IMR-90 (cell line): Measurements from ENCODE around the gene ERMARD. TPM values are rescaled to one million over a fixed set of nuclear protein-coding genes. Genes with fewer than 3 reads are reported as not detected.

Experiments
- ATAC-seq: fragments of 200-7000 bp; cut with Tn5 transposase; 2 replicates; pipeline ENCODE4 v1.9.1; 2020; ENCODE audit warnings: low read depth, mild to moderate bottlenecking, moderate library complexity
- BruUV-seq: library from RNA; stranded (reverse); fragments of 400-500 nt; replicated peaks from 2 replicates; lab custom pipeline; 2021; lab: Mats Ljungman, UMichigan
- CTCF ChIA-PET: fragments of 300-600 bp; formaldehyde crosslinking; extraction: SDS; loops from one replicate; lab custom pipeline; 2021; ENCODE audit warnings: antibody characterized with exemption; lab: Yijun Ruan, JAX
- POLR2A ChIA-PET: fragments of 300-600 bp; sonication (Branson Sonifier 250); formaldehyde crosslinking; loops from one replicate; lab custom pipeline; 2022; ENCODE audit warnings: antibody characterized with exemption; ENCODE audit not compliant: unreplicated experiment; lab: Charles Lee
- DNase-seq: peaks from one replicate; pipeline ENCODE4 v3.0.0; 2013
- H2AFZ ChIP-seq: replicated peaks from 2 replicates; pipeline ENCODE3; 2013; ENCODE audit warnings: low read length, mild to moderate bottlenecking; ENCODE audit not compliant: poor library complexity
- H2AK5ac ChIP-seq: 2 replicates; pipeline ENCODE4 v1.6.1; 2013; ENCODE audit warnings: low read depth, low read length, inconsistent platforms
- H2AK9ac ChIP-seq: replicated peaks from 2 replicates; pipeline ENCODE3; 2013; ENCODE audit warnings: mild to moderate bottlenecking, low read depth, low read length, moderate library complexity; ENCODE audit not compliant: poor library complexity
- H2BK120ac ChIP-seq: 2 replicates; pipeline ENCODE4 v1.6.1; 2013; ENCODE audit warnings: low read depth, low read length, inconsistent platforms
- H2BK15ac ChIP-seq: 3 replicates; pipeline ENCODE4 v1.6.1; 2013; ENCODE audit warnings: low read depth, low read length, inconsistent platforms
- H2BK20ac ChIP-seq: 2 replicates; pipeline ENCODE4 v1.6.1; 2013; ENCODE audit warnings: low read depth, mild to moderate bottlenecking, inconsistent platforms, low read length, moderate library complexity
- H2BK5ac ChIP-seq: 2 replicates; pipeline ENCODE4 v1.6.1; 2013; ENCODE audit warnings: mild to moderate bottlenecking, low read depth, low read length, inconsistent platforms; ENCODE audit not compliant: poor library complexity, severe bottlenecking
- H3K14ac ChIP-seq: replicated peaks from 2 replicates; pipeline ENCODE4 v1.6.1; 2013; ENCODE audit warnings: low read depth, low read length, inconsistent platforms
- H3K18ac ChIP-seq: 2 replicates; pipeline ENCODE4 v1.6.1; 2013; ENCODE audit warnings: low read depth, low read length, control low read depth
- H3K23ac ChIP-seq: 2 replicates; pipeline ENCODE4 v1.6.1; 2013; ENCODE audit warnings: low read depth, low read length, inconsistent platforms
- H3K27ac ChIP-seq: 2 replicates; pipeline ENCODE4 v1.5.1; 2013; ENCODE audit warnings: mild to moderate bottlenecking, control low read depth, low read length; ENCODE audit not compliant: insufficient read depth
- H3K27me3 ChIP-seq: 2 replicates; pipeline ENCODE4 v1.6.1; 2013; ENCODE audit warnings: low read length; ENCODE audit not compliant: control insufficient read depth, insufficient read depth
- H3K36me3 ChIP-seq: 2 replicates; pipeline ENCODE4 v1.6.1; 2013; ENCODE audit warnings: low read length, mixed read lengths; ENCODE audit not compliant: control insufficient read depth, insufficient read depth
- H3K4ac ChIP-seq: 2 replicates; pipeline ENCODE4 v1.6.1; 2013; ENCODE audit warnings: low read depth, low read length, inconsistent platforms
- H3K4me1 ChIP-seq: 2 replicates; pipeline ENCODE4 v1.6.1; 2013; ENCODE audit warnings: low read length, mixed read lengths; ENCODE audit not compliant: control insufficient read depth, insufficient read depth
- H3K4me2 ChIP-seq: 2 replicates; pipeline ENCODE4 v1.6.1; 2013; ENCODE audit warnings: low read depth, mild to moderate bottlenecking, control low read depth, low read length, moderate library complexity
- H3K4me3 ChIP-seq: 2 replicates; pipeline ENCODE4 v1.5.1; 2013; ENCODE audit warnings: low read depth, mild to moderate bottlenecking, control low read depth, low read length, moderate library complexity; ENCODE audit not compliant: insufficient read depth
- H3K56ac ChIP-seq: 2 replicates; pipeline ENCODE4 v1.6.1; 2013; ENCODE audit warnings: low read length, inconsistent platforms; ENCODE audit not compliant: insufficient read depth; ENCODE audit errors: extremely low read depth
- H3K79me1 ChIP-seq, 2 experiments: 2 replicates each; pipeline ENCODE4 v1.6.1; 2013; ENCODE audit warnings: low read length in 2 of 2, inconsistent platforms in 1 of 2, low read depth in 1 of 2
- H3K9ac ChIP-seq: 2 replicates; pipeline ENCODE4 v1.6.1; 2013; ENCODE audit warnings: low read depth, low read length, control low read depth
- H3K9me1 ChIP-seq: 2 replicates; pipeline ENCODE4 v1.6.1; 2013; ENCODE audit warnings: low read length, inconsistent platforms; ENCODE audit not compliant: insufficient read depth
- H3K9me3 ChIP-seq: 2 replicates; pipeline ENCODE4 v1.6.1; 2013; ENCODE audit warnings: low read length; ENCODE audit not compliant: control insufficient read depth, insufficient read depth
- H4K20me1 ChIP-seq: 2 replicates; pipeline ENCODE4 v1.6.1; 2013; ENCODE audit warnings: low read length, inconsistent platforms; ENCODE audit not compliant: insufficient read depth
- H4K5ac ChIP-seq: 2 replicates; pipeline ENCODE4 v1.6.1; 2013; ENCODE audit warnings: mild to moderate bottlenecking, low read depth, low read length, control low read depth
- H4K8ac ChIP-seq, 2 experiments: 2 replicates each; pipeline ENCODE4 v1.6.1; 2013; ENCODE audit warnings: low read depth in 2 of 2, low read length in 2 of 2, control low read depth in 1 of 2, inconsistent platforms in 1 of 2
- H4K91ac ChIP-seq: 2 replicates; pipeline ENCODE4 v1.6.1; 2013; ENCODE audit warnings: low read depth, low read length, inconsistent platforms; ENCODE audit not compliant: insufficient read depth
- BHLHE40 ChIP-seq: fragments of 150-350 bp; IDR thresholded peaks from 2 replicates; pipeline ENCODE4 v1.6.1; 2016; ENCODE audit warnings: mild to moderate bottlenecking, low read depth, low read length
- CEBPB ChIP-seq: IDR thresholded peaks from 2 replicates; pipeline ENCODE4 v1.6.1; 2012; ENCODE audit warnings: low read depth, low read length, improper control_type of control experiment
- MAFK ChIP-seq: IDR thresholded peaks from 2 replicates; pipeline ENCODE4 v1.6.1; 2012; ENCODE audit warnings: low read depth, low read length, improper control_type of control experiment
- MXI1 ChIP-seq: IDR thresholded peaks from 2 replicates; pipeline ENCODE4 v1.6.1; 2012; ENCODE audit warnings: low read depth, mild to moderate bottlenecking, low read length, moderate library complexity, borderline replicate concordance
- NFE2L2 ChIP-seq: fragments of 150-350 bp; IDR thresholded peaks from 2 replicates; pipeline ENCODE4 v1.6.1; 2016; ENCODE audit warnings: low read depth, mild to moderate bottlenecking, low read length
- POLR2A ChIP-seq: IDR thresholded peaks from 2 replicates; pipeline ENCODE4 v1.6.1; 2012; ENCODE audit warnings: mild to moderate bottlenecking, low read depth, low read length
- RAD21 ChIP-seq: IDR thresholded peaks from 2 replicates; pipeline ENCODE4 v1.6.1; 2012; ENCODE audit warnings: low read length, improper control_type of control experiment
- RFX5 ChIP-seq: IDR thresholded peaks from 2 replicates; pipeline ENCODE4 v1.8.0; 2012; ENCODE audit warnings: low read depth, mild to moderate bottlenecking, low read length, moderate library complexity
- SMC3 ChIP-seq: fragments of 150-350 bp; IDR thresholded peaks from 2 replicates; pipeline ENCODE4 v1.6.1; 2016; ENCODE audit warnings: low read depth, mild to moderate bottlenecking, antibody characterized with exemption, low read length, moderate library complexity
- WGBS, 2 experiments: methylation state at CpG; one replicate each; pipeline versions ENCODE4 v1.1.5 to v1.1.7; 2013; ENCODE audit warnings: missing lambda C conversion rate in 2 of 2; ENCODE audit not compliant: insufficient read length in 1 of 2; ENCODE audit errors: extremely low coverage in 2 of 2; 5-methylcytosine and 5-hydroxymethylcytosine counted together
- dilution Hi-C: fragments of 300-500 bp; cut with HindIII; formaldehyde crosslinking; loops from one replicate; pipeline ENCODE4 v1.14.3; 2018; ENCODE audit warnings: low sequenced_read_pairs; ENCODE audit not compliant: unreplicated experiment
- in situ Hi-C: fragments of 300-500 bp; cut with MboI; formaldehyde crosslinking; loops from 3 replicates; pipeline ENCODE4 v1.14.3; 2019; ENCODE audit warnings: low sequenced_read_pairs, inconsistent platforms, mixed read lengths
- intact Hi-C: fragments of 100-400 bp; cut with micrococcal nuclease; formaldehyde crosslinking; loops from 2 replicates; pipeline ENCODE4 v1.10.0; 2022
- polyA plus RNA-seq, 3 experiments: library from polyadenylated mRNA; depleted of rRNA; stranded (reverse); fragments of >200 nt; gene quantifications; 2 replicates each; pipeline ENCODE4 v1.2.3, GENCODE V29; 2012; ENCODE audit warnings: low replicate concordance in 1 of 3
- total RNA-seq: library from RNA; depleted of rRNA; stranded (reverse); fragments of >200 nt; gene quantifications from 2 replicates; pipeline ENCODE4 v1.2.3, GENCODE V29; 2012
- TF ChIP-seq, protein P1 (sequence below): fragments of 150-350 bp; IDR thresholded peaks from 2 replicates; pipeline ENCODE4 v1.6.1; 2016; ENCODE audit warnings: low read depth, mild to moderate bottlenecking, low read length, moderate library complexity, borderline replicate concordance
- TF ChIP-seq, protein P2 (sequence below): conservative IDR thresholded peaks from 2 replicates; pipeline ENCODE4 v1.5.1; 2012; ENCODE audit warnings: mild to moderate bottlenecking, low read depth, low read length, improper control_type of control experiment
- TF ChIP-seq, protein P3 (sequence below): fragments of 150-350 bp; IDR thresholded peaks from 2 replicates; pipeline ENCODE4 v1.6.1; 2017; ENCODE audit warnings: mild to moderate bottlenecking, antibody characterized with exemption, low read length, low read depth

ERMARD gene
- total and polyA plus RNA-seq, 2 of the 4 experiments (the other 2 are of a cell fraction): 15.1 to 25.4 TPM

DNA sequence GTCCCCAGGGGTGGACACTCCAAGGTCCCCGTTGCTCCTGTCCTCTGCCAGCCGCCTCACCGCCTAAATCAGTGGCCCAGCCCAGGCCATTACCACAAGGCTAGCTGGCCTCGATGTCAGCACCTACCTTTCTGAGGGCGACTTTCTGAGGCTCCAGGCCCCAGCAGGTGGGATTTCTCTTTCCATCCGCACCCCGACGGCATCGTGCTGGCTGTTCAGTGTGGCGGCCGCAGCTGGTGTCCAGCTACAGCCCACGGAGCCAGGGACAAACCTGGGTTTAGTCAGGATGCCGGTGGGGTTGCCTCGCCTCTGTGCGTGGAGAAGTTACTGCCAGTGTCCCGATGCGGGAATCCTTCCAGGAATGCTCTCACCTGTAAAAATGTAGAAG is 60.8 kb downstream of the ERMARD start:
- in situ Hi-C loops: no loop called here

More for the DNA sequence above, 60.8 kb downstream of the ERMARD start:
- Histone ChIP-seq H3K27me3 (peaks cover 12% of the 10 kb centered on the region; the same call in 1 of the 2 replicates), H3K9ac (no peak overlapping the region), H3K4me3 (no peak overlapping the region), H2AK5ac (no peak overlapping the region), H3K4me1 (no peaks in the 10 kb centered on the region), H2BK5ac (no peak overlapping the region), H2AFZ (no peak overlapping the region), H3K9me1 (no peaks in the 10 kb centered on the region), H3K79me1 (no peaks in the 10 kb centered on the region), H2BK20ac (no peak overlapping the region), H4K8ac (no peak overlapping the region), H4K20me1 (no peaks in the 10 kb centered on the region), H3K4me2 (no peak overlapping the region), H3K18ac (no peak overlapping the region), H3K23ac (no peak overlapping the region), H3K14ac (no peak overlapping the region), H3K27ac (no peak overlapping the region), H2BK120ac (no peak overlapping the region), H3K4ac (no peak overlapping the region), H2BK15ac (no peak overlapping the region), H3K9me3 (no peaks in the 10 kb centered on the region), H4K5ac (no peak overlapping the region), H2AK9ac (no peak overlapping the region), H3K56ac (no peak overlapping the region), H3K36me3 (no peaks in the 10 kb centered on the region), H4K91ac (no peak overlapping the region)
- no TSS peak for BruUV-seq
- dilution Hi-C loops (no loop called here), intact Hi-C loops (no loop called here)
- WGBS, 2 experiments: 88% methylated on average over 8 of the region's 17 CpGs; no CpG with 5 or more reads in 1 of the 2 experiments
- TF ChIP-seq BHLHE40 (no peak), CEBPB (no peak), RFX5 (no peak), NFE2L2 (no peak), POLR2A (no peak), SMC3 (no peak), MXI1 (no peak), MAFK (no peak), RAD21 (no peak)
- TF ChIP-seq, protein P1, sequence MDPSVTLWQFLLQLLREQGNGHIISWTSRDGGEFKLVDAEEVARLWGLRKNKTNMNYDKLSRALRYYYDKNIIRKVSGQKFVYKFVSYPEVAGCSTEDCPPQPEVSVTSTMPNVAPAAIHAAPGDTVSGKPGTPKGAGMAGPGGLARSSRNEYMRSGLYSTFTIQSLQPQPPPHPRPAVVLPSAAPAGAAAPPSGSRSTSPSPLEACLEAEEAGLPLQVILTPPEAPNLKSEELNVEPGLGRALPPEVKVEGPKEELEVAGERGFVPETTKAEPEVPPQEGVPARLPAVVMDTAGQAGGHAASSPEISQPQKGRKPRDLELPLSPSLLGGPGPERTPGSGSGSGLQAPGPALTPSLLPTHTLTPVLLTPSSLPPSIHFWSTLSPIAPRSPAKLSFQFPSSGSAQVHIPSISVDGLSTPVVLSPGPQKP: no peak
- TF ChIP-seq, protein P2, sequence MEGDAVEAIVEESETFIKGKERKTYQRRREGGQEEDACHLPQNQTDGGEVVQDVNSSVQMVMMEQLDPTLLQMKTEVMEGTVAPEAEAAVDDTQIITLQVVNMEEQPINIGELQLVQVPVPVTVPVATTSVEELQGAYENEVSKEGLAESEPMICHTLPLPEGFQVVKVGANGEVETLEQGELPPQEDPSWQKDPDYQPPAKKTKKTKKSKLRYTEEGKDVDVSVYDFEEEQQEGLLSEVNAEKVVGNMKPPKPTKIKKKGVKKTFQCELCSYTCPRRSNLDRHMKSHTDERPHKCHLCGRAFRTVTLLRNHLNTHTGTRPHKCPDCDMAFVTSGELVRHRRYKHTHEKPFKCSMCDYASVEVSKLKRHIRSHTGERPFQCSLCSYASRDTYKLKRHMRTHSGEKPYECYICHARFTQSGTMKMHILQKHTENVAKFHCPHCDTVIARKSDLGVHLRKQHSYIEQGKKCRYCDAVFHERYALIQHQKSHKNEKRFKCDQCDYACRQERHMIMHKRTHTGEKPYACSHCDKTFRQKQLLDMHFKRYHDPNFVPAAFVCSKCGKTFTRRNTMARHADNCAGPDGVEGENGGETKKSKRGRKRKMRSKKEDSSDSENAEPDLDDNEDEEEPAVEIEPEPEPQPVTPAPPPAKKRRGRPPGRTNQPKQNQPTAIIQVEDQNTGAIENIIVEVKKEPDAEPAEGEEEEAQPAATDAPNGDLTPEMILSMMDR: no peak
- TF ChIP-seq, protein P3, sequence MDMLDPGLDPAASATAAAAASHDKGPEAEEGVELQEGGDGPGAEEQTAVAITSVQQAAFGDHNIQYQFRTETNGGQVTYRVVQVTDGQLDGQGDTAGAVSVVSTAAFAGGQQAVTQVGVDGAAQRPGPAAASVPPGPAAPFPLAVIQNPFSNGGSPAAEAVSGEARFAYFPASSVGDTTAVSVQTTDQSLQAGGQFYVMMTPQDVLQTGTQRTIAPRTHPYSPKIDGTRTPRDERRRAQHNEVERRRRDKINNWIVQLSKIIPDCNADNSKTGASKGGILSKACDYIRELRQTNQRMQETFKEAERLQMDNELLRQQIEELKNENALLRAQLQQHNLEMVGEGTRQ: no peak
- ChIA-PET CTCF (no interaction called here), POLR2A (no interaction called here)
- DNase-seq (no peak), ATAC-seq (no peak)
